ENCODE data around the gene KLHL7.

KLHL7 gene

GRCh38 chr7:23200331-23200730, 94.7 kb downstream of the KLHL7 start:
- no peak overlapping the region for H3K27ac ChIP-seq
- TF ChIP-seq CTCF (IDR thresholded peaks at IDR 0.05): no peak
- no peak overlapping the region for H3K4me2 ChIP-seq (ENCODE audit: low read length)
- no peaks in the 10 kb centered on the region for H3K79me2 ChIP-seq
- H3K9ac ChIP-seq: no peak overlapping the region
- H2AFZ ChIP-seq: no peak overlapping the region
- no peaks in the 10 kb centered on the region for H3K4me1 ChIP-seq
- no peaks in the 10 kb centered on the region for H3K9me3 ChIP-seq (ENCODE audit: control insufficient read depth, low read length)
- no peaks in the 10 kb centered on the region for H3K27me3 ChIP-seq (ENCODE audit: control insufficient read depth, insufficient read depth, low read length)
- no peak overlapping the region for H3K4me3 ChIP-seq (ENCODE audit: low read depth, low read length)
- no peaks in the 10 kb centered on the region for H3K36me3 ChIP-seq (ENCODE audit: control insufficient read depth, insufficient read depth, low read length)

GRCh38 chr7:23204241-23204640, 98.7 kb downstream of the KLHL7 start:
- Histone ChIP-seq H3K9me3 (ENCODE audit: control insufficient read depth, low read length) (no peaks in the 10 kb centered on the region), H3K4me1 (no peaks in the 10 kb centered on the region), H3K36me3 (ENCODE audit: control insufficient read depth, insufficient read depth, low read length) (no peaks in the 10 kb centered on the region), H3K79me2 (no peaks in the 10 kb centered on the region), H3K4me2 (ENCODE audit: low read length) (no peak overlapping the region), H3K27me3 (ENCODE audit: control insufficient read depth, insufficient read depth, low read length) (no peaks in the 10 kb centered on the region), H3K9ac (no peak overlapping the region), H2AFZ (no peak overlapping the region), H3K4me3 (ENCODE audit: low read depth, low read length) (no peak overlapping the region), H3K27ac (no peak overlapping the region)
- no peak for TF ChIP-seq CTCF (IDR thresholded peaks at IDR 0.05)

- Histone ChIP-seq H3K27ac (no peak overlapping the region), H3K79me2 (no peaks in the 10 kb centered on the region), H3K4me3 (ENCODE audit: low read depth, low read length) (no peak overlapping the region), H3K4me2 (ENCODE audit: low read length) (no peak overlapping the region), H3K9me3 (ENCODE audit: control insufficient read depth, low read length) (no peaks in the 10 kb centered on the region), H3K4me1 (no peaks in the 10 kb centered on the region), H3K9ac (no peak overlapping the region), H3K27me3 (ENCODE audit: control insufficient read depth, insufficient read depth, low read length) (no peaks in the 10 kb centered on the region), H3K36me3 (ENCODE audit: control insufficient read depth, insufficient read depth, low read length) (no peaks in the 10 kb centered on the region), H2AFZ (no peak overlapping the region)
- no peak for TF ChIP-seq CTCF (IDR thresholded peaks at IDR 0.05)
These were observed 100.0 kb downstream of the KLHL7 start for GRCh38 chr7:23205577-23205908.

- no peak for TF ChIP-seq CTCF (IDR thresholded peaks at IDR 0.05)
- no peaks in the 10 kb centered on the region for H3K9me3 ChIP-seq (ENCODE audit: control insufficient read depth, low read length)
- H3K4me1 ChIP-seq: no peaks in the 10 kb centered on the region
These were observed 100.6 kb downstream of the KLHL7 start for GRCh38 chr7:23205909-23206767.

GRCh38 chr7:23207021-23207420, 101.4 kb downstream of the KLHL7 start:
- no peaks in the 10 kb centered on the region for H3K9me3 ChIP-seq (ENCODE audit: control insufficient read depth, low read length)
- no peak overlapping the region for H3K4me3 ChIP-seq (ENCODE audit: low read depth, low read length)
- TF ChIP-seq CTCF (IDR thresholded peaks at IDR 0.05): no peak

More at GRCh38 chr7:23205909-23206767, 100.6 kb downstream of the KLHL7 start:
- H3K79me2 ChIP-seq: no peaks in the 10 kb centered on the region
- H3K9ac ChIP-seq: no peak overlapping the region
- no peaks in the 10 kb centered on the region for H3K36me3 ChIP-seq (ENCODE audit: control insufficient read depth, insufficient read depth, low read length)
- no peak overlapping the region for H3K4me3 ChIP-seq (ENCODE audit: low read depth, low read length)
- H2AFZ ChIP-seq: no peak overlapping the region
- no peak overlapping the region for H3K4me2 ChIP-seq (ENCODE audit: low read length)
- H3K27ac ChIP-seq: no peak overlapping the region
- no peaks in the 10 kb centered on the region for H3K27me3 ChIP-seq (ENCODE audit: control insufficient read depth, insufficient read depth, low read length)

More at GRCh38 chr7:23207021-23207420, 101.4 kb downstream of the KLHL7 start:
- Histone ChIP-seq H3K4me2 (ENCODE audit: low read length) (no peak overlapping the region), H3K27ac (no peak overlapping the region), H3K4me1 (no peaks in the 10 kb centered on the region), H2AFZ (no peak overlapping the region), H3K27me3 (ENCODE audit: control insufficient read depth, insufficient read depth, low read length) (no peaks in the 10 kb centered on the region), H3K9ac (no peak overlapping the region), H3K79me2 (no peaks in the 10 kb centered on the region), H3K36me3 (ENCODE audit: control insufficient read depth, insufficient read depth, low read length) (no peaks in the 10 kb centered on the region)
